Activated T-cell treated with anti-CD3 and anti-CD28 coated beads, Interleukin-2, amount 50 U/mL, for 1 hour (primary cell): ENCODE data around the gene NGRN.

Experiments
- DNase-seq: peaks from one replicate; pipeline ENCODE4 v3.0.0-alpha.2; 2020

Gene NGRN

DNA sequence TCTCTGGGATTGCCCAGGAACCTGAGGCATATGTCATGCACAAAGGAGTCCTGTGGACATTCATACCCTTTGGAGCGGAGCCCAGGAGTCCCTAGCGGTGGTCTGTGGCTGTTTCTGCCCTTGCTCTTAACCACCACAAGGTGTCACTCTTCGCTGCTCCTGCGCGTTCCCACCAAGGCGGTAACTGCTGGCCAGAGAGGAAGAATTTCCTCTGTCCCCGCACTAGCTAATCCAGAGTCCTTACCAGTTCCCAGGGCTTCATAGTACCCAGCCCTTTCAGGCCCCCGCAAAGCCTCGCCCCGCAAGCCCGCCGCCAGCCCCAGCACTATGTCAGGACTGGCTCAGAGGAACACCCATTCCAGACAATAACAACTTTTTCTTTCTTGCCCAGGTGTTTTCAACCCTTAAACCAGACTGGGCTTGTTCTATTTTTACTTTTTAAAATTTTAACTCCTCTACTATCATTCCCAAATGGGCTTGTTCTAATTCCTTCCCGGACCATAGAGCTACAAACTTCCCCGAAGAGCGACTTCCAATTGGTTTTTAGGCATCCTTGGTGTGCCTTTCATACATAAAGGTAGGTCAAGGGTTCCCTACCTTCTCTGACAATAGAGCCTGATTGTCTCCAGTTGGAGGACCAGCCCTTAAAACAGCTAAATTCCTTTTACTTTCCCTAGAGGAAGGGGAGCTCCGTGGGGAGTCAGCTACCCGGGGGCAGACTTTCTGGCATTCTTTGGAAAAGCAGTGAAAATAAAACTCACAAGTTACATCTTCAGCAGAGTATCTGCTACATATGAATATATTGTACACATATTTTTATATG is 54.8 kb downstream of the NGRN start:
- peak; percentile 66 for DNase-seq

DNA sequence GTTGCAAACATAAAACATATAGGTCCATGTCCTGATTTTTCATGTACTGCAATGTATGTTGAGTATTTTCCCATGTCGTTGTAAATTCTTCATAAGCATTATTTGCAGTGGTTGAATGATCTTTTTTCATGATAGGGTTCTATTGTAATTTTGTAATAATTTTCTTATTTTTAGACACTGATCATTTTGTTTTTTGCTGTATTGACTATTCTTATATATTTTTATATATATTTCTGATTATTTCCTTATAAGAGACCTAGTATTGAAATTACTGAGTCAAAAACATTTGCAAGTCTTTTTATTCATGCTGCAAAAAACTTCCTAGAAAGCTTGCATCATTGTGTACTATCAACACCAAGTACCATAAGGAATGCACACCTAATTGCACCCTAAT is 55.4 kb downstream of the NGRN start:
- no peak for DNase-seq
